Measurements from ENCODE around the gene LRRC74A.
A peak's percentile ranks its signal among the peaks of the same experiment; 100 is the strongest.

Gene LRRC74A

DNA sequence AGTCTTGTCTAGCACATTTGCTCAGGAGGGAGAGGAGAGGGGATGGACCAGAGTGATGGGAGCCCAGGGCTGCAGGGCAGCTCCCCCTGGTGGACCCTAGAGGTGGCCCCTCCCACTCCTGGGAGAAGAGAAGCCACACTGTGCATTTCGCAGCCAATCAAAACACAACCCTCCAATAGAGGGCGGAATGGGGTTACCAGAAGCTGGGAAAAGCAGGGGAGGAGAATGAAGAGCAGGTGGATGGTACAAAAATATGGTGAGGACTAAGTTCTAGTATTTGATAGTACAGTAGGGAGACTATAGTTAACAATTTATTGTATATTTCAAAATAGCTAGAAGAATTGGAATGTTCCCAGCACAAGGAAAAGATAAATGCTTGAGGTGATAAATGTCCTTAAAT lies 41.3 kb upstream of the LRRC74A start:
- peak; percentile 97 for TF ChIP-seq CTCF (IDR thresholded peaks at IDR 0.05; ENCODE audit: low read depth, low read length, missing control alignments)
- H3K4me3 ChIP-seq (replicated peaks; ENCODE audit: low read depth, low read length) = no peak overlapping the region
- peak; percentile 59 for DNase-seq (ENCODE audit: extremely low read depth, low read depth)

DNA sequence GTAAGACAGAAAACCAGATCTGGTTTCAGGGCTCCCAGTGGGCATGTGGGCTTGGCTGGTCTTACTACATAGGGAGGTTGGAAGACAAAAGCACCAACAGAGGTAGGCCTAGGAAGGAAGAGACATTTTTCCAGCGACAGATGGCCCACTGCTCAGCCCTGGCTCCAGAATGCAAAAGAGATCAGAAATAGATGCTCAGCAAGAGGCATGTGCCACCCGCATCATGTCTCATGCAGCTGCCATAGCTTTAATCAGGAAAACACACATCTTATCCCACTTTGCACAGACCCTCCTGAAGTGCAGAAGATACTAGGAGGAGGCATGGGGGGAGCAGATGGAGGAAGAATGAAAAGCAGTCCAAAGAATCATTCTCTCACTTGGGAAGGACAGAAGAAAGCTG lies 39.6 kb upstream of the LRRC74A start:
- TF ChIP-seq CTCF (IDR thresholded peaks at IDR 0.05; ENCODE audit: low read depth, low read length, missing control alignments) = no peak
- no peak overlapping the region for H3K4me3 ChIP-seq (replicated peaks; ENCODE audit: low read depth, low read length)
- no peak for DNase-seq (ENCODE audit: extremely low read depth, low read depth)

DNA sequence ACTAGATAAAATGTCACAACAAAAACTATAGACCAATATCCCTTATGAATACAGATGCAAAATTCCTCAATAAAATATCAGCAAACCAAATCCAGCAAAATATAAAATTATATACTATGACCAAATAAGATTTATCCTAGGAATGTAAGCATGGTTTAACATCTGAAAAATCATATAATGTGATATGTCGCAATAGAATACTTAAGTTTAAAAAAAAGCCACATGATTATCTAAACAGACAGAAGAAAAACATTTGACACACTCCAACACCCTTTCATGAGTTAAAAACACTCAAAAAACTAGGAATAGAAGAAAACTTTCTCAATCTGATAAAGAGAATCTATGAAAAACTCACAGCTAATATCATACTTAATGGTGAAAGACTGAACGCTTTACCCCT lies 33.8 kb upstream of the LRRC74A start:
- no peak for TF ChIP-seq CTCF (IDR thresholded peaks at IDR 0.05; ENCODE audit: low read depth, low read length, missing control alignments)
- H3K4me3 ChIP-seq (replicated peaks; ENCODE audit: low read depth, low read length) = no peak overlapping the region
- DNase-seq (ENCODE audit: extremely low read depth, low read depth) = no peak

DNA sequence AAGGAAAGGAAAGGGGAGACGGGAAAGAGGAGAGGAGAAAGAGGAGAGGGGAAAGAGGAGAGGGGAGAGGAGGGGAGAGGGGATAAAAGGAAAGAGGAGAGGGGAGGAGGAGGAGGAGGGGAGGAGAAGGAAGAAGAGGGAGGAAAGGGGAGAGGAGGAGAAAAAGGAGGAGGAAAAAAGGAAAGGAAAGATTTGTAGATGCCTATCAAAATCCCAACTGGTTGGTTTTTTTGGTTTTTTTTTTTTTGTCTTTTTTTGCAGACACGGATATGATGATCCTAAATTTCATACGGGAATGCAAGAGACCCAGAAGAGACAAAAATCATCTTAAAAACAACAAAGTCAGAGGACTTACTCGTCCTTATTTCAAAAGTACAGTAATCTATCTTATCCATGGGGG lies 32.9 kb upstream of the LRRC74A start:
- no peak for TF ChIP-seq CTCF (IDR thresholded peaks at IDR 0.05; ENCODE audit: low read depth, low read length, missing control alignments)
- no peak for DNase-seq (ENCODE audit: extremely low read depth, low read depth)
- H3K4me3 ChIP-seq (replicated peaks; ENCODE audit: low read depth, low read length) = no peak overlapping the region

GRCh38 chr14:76793956-76794355 lies 32.3 kb upstream of the LRRC74A start:
- no peak overlapping the region for H3K4me3 ChIP-seq (replicated peaks; ENCODE audit: low read depth, low read length)
- DNase-seq (ENCODE audit: extremely low read depth, low read depth) = no peak
- no peak for TF ChIP-seq CTCF (IDR thresholded peaks at IDR 0.05; ENCODE audit: low read depth, low read length, missing control alignments)

GRCh38 chr14:76806446-76806845 lies 19.8 kb upstream of the LRRC74A start:
- TF ChIP-seq CTCF (IDR thresholded peaks at IDR 0.05; ENCODE audit: low read depth, low read length, missing control alignments) = no peak
- no peak overlapping the region for H3K4me3 ChIP-seq (replicated peaks; ENCODE audit: low read depth, low read length)
- no peak for DNase-seq (ENCODE audit: extremely low read depth, low read depth)

DNA sequence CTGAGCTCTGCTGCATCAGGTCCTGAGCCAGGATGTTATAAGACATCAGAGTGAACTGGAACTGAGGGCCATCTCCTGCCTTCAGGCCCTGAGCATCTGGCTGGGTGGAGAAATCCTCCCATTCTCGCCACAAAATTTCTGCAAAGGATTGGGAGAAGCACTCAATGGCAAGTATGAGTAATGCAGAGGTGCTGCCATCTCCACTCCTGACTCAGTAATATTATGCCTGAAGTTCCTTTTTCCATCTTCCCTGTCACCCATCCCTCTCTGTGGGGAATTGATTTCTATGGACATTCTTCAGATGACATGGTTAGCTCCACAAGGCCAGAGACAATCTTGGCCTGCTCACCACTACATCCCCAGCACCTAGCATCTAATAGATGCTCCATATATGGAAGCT lies 18.2 kb upstream of the LRRC74A start:
- TF ChIP-seq CTCF (IDR thresholded peaks at IDR 0.05; ENCODE audit: low read depth, low read length, missing control alignments) = no peak
- no peak for DNase-seq (ENCODE audit: extremely low read depth, low read depth)

More for the DNA sequence above, 18.2 kb upstream of the LRRC74A start:
- H3K4me3 ChIP-seq (replicated peaks; ENCODE audit: low read depth, low read length) = no peak overlapping the region
